Measurements from ENCODE around the gene COL18A1.
"Not testable (repeated sequence)": the region's sequence is repeated elsewhere in the genome, so short reads cannot be mapped to it uniquely, and the experiment has no call there.

COL18A1 gene

GRCh38 chr21:45496968-45497845, 92.2 kb downstream of the COL18A1 start:
- no peak for DNase-seq

GRCh38 chr21:45497846-45498645, 93.1 kb downstream of the COL18A1 start:
- no peak for DNase-seq

- DNase-seq = no peak
Observed at GRCh38 chr21:45498646-45499000, 93.7 kb downstream of the COL18A1 start.

- no peak for DNase-seq
Observed at GRCh38 chr21:45499201-45499750, 94.3 kb downstream of the COL18A1 start.

- no peak for DNase-seq
Observed at GRCh38 chr21:45499970-45500577, 95.1 kb downstream of the COL18A1 start.

- not testable (repeated sequence) for DNase-seq
Observed at GRCh38 chr21:45501081-45502005, 96.4 kb downstream of the COL18A1 start.

GRCh38 chr21:45502006-45502345, 97.0 kb downstream of the COL18A1 start:
- DNase-seq = no peak

- no peak for DNase-seq
Observed at GRCh38 chr21:45502600-45502999, 97.6 kb downstream of the COL18A1 start.

GRCh38 chr21:45503226-45503625, 98.3 kb downstream of the COL18A1 start:
- DNase-seq = not testable (repeated sequence)

- DNase-seq = no peak
Observed at GRCh38 chr21:45504021-45504515, 99.1 kb downstream of the COL18A1 start.

GRCh38 chr21:45504516-45505415, 99.8 kb downstream of the COL18A1 start:
- no peak for DNase-seq

GRCh38 chr21:45505416-45506021, 100.6 kb downstream of the COL18A1 start:
- no peak for DNase-seq

- DNase-seq = no peak
Observed at GRCh38 chr21:45506241-45506817, 101.4 kb downstream of the COL18A1 start.

- DNase-seq = no peak
Observed at GRCh38 chr21:45506836-45507522, 102.0 kb downstream of the COL18A1 start.

GRCh38 chr21:45507523-45507875, 102.5 kb downstream of the COL18A1 start:
- DNase-seq = no peak

GRCh38 chr21:45507888-45508508, 103.0 kb downstream of the COL18A1 start:
- DNase-seq = no peak

GRCh38 chr21:45508607-45509565, 103.9 kb downstream of the COL18A1 start:
- DNase-seq = no peak

Data from suppressor macrophage treated with lipopolysaccharide for 4 hours (primary cell).